GM18502 (cell line): ENCODE data around the gene SLC24A3.

Experiments
- ATAC-seq: cut with Tn5 transposase; IDR thresholded peaks from one replicate; pipeline ENCODE4 v1.9.1; 2021; ENCODE audit warnings: mild to moderate bottlenecking; ENCODE audit not compliant: unreplicated experiment, poor library complexity

SLC24A3 gene

DNA sequence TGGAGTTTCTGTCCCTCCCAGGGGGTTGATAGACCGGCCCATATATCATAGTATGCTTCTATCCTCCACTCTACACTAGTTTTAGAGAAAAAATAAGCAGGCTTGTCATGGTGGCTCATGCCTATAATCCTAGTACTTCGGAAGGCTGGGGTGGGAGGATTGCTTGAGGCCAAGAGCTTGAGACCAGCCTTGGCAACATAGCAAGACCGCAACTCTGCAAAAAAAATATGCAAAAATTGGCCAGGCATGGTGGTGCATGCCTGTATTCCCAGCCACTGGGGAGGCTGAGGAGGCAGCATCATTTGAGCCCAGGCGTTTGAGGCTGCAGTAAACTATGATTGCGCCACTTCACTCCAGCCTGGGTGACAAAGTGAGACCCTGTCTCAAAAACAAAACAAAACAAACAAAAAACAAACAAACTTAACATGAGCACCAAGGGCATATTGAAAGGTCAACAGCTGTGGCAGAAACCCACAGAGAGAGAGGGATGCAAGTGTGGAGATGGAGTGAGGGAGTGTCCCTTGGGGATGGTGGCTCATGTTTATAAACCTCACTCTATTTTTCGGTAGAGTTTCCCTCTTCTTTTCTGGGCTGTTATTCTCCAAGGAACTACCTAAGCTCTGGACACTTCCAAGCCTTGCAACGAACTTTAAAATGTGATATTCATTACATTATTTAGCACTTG lies 24.1 kb downstream of the SLC24A3 start:
- ATAC-seq, result no peak

DNA sequence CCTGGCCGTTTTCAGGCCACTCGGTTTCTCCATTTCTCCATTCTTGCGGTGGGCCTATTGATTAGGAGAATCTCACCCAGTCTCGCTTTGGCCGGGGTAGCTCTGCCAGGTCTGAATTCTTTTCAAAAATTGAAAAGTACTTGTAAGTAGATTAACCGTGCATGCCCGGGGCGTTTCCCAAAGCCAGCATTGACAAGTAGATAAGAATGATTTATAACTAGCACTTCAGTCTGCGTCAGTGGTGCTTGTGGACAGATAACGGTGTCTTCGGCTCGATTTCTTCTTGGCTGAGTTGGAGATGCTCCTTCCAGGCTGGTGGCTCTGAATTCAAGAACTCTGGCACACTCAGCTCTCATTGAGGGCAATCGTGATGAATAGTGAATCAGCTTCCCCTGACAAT lies 29.0 kb downstream of the SLC24A3 start:
- ATAC-seq, result no peak

DNA sequence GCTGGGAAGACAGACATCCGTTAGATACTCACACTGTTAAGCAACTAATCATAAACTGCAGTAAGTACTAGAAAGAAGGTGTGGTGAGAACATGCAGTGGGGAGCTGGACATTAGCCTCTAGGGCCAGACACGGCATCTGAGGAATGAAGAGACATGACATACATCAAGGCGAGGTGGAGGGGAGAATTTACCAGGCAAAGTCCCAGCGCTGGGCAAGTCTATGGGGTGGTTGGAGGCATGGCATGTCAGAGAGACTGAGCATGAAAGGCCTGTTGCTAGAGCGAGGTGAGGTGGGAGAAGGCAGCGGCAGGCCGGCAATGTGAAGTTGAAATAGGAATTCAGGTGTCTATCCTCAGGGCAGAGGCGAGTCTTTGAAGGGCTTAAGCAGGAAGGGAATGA lies 31.8 kb downstream of the SLC24A3 start:
- ATAC-seq, result no peak

DNA sequence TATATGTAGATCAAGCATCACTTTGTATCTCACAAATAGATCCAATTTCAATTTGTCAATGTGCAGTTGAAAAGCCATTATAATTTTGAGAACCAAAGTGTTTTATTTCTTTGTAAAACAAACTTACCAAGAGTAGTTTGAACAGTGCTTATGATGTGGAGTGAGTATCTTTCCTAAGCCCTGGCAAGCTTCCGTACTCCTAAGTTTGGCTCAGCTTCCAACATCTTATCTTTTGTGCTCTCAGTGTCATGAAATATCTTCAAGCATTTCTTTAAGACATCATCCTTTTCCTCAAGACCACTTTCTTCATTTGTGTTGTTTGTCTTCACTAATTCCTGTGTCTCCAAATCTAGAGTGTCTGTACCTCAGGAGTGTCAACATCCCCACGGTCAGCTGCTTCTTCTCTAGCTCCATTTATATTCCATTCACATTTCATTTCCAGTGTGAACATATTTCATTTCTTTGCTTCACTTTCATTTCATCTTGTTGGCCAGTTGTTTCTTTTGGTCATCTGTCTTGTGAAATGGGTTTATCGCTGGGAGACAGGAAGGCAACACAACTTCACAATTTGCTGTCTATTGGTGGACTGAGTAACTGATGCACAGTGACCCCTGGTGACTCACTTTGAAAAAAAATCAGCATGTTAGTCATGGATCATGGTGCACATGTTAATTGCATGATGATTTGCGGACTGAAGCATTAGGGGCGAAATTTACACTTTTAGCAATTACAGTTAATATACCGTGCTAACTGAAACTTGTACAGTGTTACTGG lies 36.9 kb downstream of the SLC24A3 start:
- no peak for ATAC-seq

DNA sequence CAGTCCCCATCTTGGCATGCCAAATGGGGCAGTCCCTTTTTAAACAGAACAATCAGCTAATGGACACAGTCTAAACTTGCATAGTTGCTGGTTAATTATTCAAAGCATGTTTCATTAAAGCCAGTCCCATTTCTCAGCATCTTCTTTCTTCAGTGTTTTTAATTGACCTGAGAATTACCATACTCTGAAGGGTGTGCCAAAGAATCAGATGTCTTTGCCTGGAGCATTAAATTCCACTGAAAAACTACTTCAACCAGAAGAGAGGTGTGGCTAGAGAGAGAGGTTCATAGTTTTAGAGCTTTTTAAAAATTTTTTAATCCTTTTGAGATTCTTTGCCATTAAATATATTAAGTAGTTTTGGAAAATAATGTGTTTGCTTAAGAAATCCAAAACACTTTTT lies 37.9 kb downstream of the SLC24A3 start:
- ATAC-seq, result no peak

DNA sequence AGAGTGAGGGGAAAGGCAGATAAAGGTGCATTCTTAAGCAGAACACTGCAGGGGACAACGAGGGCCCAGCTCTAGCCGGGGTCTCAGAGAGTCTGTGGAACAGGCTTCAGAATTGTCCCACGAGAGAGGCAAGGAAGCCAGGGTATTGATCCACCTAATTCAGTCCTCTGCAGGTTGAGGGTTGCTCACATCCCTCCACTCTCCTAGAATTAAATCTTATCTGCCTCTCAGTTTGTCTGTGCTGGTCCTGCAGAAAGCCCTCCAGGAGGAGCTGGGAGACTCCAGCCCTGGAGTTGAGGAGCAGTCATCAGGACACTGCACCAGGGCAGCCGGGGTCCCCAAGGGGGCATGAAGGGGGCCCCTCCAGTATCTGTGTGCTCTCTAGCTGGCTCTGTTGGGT lies 39.1 kb downstream of the SLC24A3 start:
- no peak for ATAC-seq

DNA sequence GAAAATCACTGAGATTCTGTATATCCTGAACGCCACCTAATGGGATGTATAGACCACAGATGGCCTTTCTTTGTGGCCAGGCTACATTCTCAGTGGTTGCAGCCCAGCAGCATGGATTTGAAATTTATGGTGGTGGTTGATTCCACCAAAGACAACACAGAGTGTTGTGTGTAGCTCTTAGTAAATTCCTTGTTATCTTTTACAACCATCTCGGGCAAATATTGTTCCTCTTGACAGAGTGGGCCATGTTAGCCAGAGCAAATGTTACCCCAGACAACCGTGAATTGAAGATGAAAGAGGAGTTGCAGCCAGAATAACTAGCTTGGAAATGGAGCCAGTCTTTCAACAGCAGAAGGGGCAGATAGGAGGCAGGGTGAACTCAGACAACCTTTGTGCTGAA lies 39.5 kb downstream of the SLC24A3 start:
- no peak for ATAC-seq

DNA sequence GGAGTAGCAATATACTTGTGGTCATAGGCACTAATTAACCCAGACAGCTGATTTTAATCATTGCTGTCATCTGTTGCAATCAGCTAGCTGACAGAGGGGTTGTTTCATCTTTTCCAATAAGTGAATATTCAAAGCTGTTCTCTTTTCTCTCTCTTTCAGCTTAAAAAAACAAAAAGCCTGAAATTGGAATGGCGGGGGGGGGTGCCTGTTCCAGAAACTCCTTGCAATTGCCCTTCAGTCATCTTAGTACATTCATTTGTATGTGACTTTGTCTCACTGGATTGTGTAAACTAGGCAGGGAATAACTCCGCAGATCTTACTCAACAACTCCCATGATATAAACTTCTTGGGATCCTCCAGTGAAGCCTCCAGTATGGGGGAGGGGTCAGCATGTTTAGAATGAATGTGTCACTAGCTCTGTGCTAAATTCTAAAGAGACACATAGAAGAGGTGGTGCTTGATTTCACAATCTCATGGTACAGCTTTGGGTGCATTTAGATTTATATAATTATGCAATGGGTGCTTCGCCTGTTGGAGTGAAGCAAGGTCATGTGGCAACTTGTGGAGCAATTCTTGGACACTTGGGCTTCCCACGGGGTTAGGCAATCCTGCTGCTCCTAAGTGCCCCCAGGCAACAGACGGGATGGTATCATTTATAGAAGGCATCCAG lies 40.1 kb downstream of the SLC24A3 start:
- no peak for ATAC-seq

DNA sequence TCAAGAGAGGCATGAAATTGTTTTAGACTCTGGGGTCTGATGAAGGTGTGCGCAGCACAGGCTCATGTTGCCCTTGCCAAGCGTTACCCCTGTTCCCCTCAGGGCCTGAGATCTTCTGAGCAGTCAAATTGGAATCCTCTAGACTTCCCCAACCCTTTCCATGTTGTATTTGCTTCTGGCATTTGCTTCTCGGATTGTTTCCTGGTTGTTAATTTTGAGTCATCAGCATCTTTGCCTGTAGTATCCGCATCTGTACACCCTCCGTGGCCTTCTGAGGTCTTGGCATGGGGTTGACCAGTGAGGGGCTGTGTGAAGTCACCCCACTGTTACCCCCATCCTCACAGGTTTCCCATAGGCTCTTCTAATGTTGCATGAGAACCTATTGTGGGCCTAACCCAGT lies 40.9 kb downstream of the SLC24A3 start:
- ATAC-seq, result no peak

DNA sequence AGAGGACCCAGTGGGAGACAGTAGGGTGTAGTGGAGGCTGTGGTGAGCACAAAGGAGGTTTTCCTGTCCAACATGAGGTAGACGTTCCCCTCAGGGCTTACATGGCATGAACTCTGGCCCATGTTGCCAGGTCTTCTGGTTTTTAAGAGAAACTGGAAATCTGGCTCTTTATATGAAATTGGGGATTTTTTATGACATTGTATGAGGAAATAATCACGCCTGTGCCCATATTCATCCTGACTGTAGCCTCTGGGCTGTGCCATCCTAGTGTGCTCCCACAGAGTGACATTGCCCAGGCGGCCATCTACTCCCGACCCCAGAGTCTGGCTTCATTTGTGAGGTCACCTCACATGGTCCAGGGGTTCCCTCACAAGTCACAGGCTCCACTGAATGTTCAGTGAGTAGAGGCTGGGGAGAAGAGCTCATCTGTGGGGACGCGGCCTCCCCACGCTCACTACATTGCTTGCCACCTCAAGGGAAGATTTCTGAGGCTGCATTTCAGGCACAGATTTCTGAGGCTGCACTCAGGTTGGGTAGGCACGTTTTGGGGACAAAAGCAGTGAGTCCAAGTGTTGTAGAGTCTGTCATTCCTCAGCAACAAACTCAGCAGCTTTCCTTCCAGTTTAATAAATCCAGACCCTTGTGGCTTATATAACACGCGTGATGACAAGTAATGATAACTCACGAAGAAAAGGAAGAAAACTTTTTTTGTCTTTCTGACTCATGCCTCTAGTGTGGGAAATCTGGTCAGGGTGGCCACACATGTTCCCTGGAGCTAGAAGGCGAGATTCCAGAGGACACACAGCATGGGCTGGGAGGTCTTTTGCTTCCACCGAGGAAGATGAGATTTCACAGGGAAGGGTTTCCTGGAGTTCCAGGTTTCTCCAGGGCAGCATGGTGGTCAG lies 41.7 kb downstream of the SLC24A3 start:
- no peak for ATAC-seq

DNA sequence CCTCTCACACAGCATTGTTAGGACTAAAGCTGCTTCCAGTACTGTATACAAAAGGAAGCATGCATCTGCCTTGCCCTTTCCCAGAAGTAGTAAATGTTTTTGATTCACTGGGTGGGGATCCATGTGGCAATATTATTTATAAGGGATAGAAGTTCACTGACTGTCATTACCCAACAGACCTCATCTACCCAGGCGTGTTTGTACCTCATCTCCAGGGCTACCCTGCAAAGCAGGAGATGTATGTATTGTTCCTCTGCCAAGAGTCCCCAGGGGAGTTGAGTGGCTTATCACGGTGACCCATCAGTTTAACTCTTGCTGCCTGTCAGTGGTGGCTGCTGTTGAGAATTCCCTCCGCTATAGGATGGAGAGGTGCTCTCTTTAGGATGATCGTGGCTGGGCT lies 42.5 kb downstream of the SLC24A3 start:
- no peak for ATAC-seq

DNA sequence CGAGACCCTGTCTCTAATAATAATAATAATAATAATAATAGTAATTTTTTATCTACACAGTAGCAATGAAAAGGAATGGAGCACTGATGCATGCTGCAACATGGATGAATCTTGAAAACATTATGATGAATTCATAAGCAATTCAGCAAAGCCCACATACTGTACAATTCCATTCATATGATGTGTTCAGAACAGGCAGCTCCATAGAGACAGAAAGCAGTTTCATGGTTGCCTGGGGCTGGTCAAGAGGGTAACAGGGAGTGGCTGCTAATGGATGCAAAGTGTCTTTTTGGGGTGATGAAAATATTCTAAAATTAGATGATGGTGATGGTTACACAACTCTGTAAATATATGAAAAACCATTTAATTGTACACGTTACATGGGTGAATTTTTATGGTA lies 43.6 kb downstream of the SLC24A3 start:
- no peak for ATAC-seq

DNA sequence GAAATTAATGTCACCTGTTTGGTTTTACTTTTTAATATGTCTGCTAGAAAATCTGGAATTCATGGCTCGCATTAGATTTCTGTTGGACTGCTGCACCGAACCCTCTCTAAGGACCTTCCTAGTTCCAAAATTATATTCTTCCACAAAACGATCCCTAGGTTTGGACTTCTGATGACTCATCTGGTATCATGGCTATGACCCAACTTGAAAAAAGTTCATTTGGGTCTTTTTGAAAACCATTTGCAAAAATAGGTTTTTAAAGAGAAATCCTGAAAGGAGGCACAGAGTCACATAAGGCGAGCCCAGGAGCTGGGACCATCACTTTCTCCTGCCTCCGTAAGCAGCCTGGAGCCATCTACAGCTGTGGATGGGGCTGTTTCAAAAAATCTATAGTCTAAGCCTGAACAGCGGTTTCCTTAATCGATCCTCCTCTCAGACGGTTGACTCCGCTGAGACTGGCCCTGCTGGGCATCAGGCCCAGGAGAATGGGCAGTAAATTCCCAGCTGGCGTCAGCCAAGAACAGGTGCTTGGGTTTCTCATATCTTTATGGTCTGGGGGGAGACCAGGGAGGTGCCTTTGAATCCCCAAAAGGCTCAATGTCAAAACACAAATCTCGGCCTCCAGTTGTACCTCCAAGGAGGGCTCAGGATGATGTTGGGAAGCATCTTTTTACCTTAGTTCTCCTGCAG lies 44.6 kb downstream of the SLC24A3 start:
- no peak for ATAC-seq

DNA sequence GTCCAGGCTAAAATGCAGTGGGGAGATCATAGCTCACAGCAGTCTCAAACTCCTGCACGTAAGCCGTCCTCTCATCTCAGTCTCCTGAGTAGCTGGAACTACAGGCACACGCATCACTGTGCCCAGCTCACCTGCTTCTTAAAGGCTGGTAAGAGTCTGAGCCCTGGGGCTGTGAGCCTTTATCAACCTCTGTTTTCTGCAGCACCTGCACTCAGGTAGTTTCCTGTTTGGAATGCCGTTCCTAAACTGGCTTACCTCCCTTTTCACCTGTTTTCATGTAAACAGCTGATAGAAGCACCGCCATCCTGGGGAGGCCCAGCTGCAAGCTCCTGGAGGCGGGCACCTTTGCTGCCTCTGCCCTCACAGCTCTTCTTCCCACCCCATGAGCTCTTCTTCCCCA lies 45.4 kb downstream of the SLC24A3 start:
- no peak for ATAC-seq

DNA sequence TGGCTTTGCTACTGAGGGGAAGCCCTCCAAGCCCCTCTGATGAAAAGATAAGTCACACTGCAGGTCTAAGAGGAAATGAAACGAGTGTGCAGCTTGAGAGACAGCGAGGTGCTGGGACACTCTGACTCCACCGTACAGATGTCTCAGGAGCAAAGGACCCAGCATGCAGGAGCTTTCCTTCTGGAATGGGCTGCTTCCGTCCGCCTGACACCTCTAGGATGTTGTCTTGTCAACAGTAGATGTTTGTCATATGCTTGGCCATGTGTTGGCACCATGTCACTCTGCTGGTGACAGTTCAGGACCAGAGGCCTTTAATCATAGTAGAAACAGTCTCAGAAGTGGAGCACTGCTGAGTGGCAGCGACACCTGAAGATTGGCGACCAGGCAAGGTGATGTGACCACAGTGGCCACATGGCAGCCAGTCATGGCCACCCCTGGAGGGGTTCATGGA lies 46.7 kb downstream of the SLC24A3 start:
- no peak for ATAC-seq

DNA sequence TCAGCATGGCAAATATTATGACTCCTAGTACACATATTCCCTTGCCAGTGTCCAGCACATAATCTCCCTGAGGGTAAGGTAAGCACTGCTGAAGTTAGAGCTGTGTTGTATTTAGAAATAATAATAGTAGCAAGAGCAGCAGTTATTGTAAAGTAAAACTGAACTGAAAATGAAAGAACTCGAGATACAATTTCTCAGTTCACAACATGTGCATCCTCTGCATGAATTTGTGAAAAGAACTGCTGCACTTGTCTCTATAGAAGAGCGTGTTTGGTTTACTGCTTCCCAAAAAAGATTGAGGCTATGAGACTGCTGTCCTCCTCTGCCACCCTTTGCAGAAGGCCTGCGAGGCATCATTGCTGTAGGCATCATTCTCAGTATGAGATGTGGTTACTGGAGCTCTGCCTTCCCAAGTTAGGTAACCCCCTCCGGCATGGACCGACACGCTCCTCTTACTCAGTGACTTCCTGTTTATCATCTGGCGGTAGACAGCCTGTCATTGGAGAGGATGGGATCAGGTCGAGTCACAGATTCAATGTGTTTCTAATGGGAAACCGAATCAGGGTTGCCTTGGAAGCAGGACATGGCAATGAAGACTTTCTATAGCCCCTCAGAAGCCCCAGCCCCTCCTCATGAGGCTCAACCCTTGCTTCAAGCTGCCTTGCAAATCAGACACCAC lies 48.1 kb downstream of the SLC24A3 start:
- no peak for ATAC-seq

DNA sequence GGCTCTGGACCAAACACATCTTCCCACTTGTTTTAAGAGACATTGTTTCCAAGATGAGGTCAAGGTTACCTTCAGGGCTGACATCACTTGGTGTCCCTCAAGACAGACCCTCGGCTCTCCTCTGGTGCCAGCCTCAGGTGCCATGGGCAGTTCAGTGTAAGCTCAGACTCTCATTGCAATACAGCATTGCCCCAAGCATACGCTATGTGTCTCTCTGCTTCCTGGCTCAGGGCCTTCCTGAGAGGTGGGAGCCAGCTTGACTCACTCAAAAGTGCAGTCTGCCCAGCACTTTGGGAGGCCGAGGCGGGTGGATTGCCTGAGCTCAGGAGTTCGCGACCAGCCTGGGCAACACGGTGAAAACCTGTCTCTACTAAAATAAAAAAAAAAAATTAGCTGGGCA lies 51.7 kb downstream of the SLC24A3 start:
- no peak for ATAC-seq

DNA sequence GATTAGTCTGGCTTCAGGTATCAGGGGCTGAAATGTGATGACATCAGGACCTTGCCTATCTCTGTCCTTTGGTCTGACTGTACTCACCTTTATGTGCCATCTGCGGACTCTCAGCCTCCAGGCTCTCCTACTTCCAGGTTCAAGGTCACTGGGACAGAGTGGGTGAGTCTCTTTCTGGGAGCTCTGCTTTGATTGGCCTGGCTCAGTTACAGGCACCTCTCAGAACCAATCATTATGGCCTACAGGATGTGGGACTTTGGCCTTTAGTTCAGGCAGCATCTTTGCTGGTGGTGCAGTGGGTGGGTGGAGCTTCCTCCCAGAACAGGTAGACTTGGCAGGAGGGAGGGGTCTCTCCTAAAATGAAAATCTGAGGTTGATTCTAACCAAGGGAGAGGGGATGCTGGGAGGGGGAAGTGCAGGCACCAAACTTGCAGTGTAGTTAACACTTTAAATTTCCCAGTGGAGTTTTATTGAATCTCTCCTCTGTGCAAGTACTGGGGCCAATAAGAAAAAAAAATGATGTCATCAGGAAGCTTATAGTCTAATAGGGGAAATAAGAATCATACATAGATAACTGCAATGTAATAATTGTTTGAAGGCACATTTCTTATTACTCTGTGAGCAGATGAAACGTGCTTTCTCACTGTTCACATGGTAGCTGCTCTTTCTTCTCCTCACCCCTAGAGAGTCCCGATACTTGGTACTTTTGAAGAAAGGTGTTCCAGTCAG lies 53.4 kb downstream of the SLC24A3 start:
- no peak for ATAC-seq

DNA sequence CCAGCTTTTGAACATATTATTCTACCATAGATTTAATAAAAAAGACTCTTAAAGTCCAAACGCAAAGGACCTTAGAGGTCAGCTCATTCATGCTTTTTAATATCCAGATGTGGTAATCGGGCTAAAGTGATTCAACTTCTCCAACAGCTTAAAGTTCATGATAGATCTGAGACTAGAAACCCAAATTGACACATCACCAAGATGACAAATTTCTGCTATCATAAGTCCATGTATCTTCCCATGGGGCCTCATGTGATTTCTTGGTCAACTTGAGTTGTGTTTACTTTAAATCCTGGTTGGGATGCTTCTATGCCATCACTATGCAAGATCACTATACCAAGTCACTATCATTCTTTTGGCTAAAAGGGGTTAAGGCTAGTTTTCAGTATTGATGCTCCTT lies 56.0 kb downstream of the SLC24A3 start:
- no peak for ATAC-seq
